Naive B cell (primary cell): Measurements from ENCODE around the gene MEGF8. TPM values are rescaled to one million over a fixed set of nuclear protein-coding genes. Genes with fewer than 3 reads are reported as not detected.

Experiments
- ATAC-seq, 2 donors: fragments of 150-1000 bp; cut with Tn5 transposase; 2 replicates each; pipeline ENCODE4 v1.10.0; 2021; ENCODE audit warnings: low read depth in 2 of 2, mild to moderate bottlenecking in 2 of 2, moderate library complexity in 2 of 2
- DNase-seq: peaks from one replicate; pipeline ENCODE4 v3.0.0; 2022
- H3K27ac Mint-ChIP-seq, 6 donors: one replicate each; pipeline ENCODE4 v1.8.0; 2020 to 2022; ENCODE audit warnings: mild to moderate bottlenecking in 6 of 6, mixed read lengths in 6 of 6, moderate library complexity in 5 of 6, inconsistent platforms in 2 of 6
- H3K27me3 Mint-ChIP-seq, 3 donors: one replicate each; pipeline ENCODE4 v1.8.0; 2021 to 2022; ENCODE audit warnings: mixed read lengths in 3 of 3, mild to moderate bottlenecking in 1 of 3
- H3K36me3 Mint-ChIP-seq, 2 donors: one replicate each; pipeline ENCODE4 v1.8.0; 2020 to 2022; ENCODE audit warnings: mixed read lengths in 2 of 2, inconsistent platforms in 1 of 2, mild to moderate bottlenecking in 1 of 2
- H3K4me1 Mint-ChIP-seq, 3 donors: one replicate each; pipeline ENCODE4 v1.8.0; 2020 to 2022; ENCODE audit warnings: mixed read lengths in 3 of 3, inconsistent platforms in 1 of 3, mild to moderate bottlenecking in 1 of 3, moderate library complexity in 1 of 3
- H3K4me3 Mint-ChIP-seq, 8 donors: one replicate each; pipeline ENCODE4 v1.8.0; 2020 to 2022; ENCODE audit warnings: mild to moderate bottlenecking in 8 of 8, mixed read lengths in 8 of 8, moderate library complexity in 8 of 8, inconsistent platforms in 2 of 8
- H3K9me3 Mint-ChIP-seq, 7 donors: one replicate each; pipeline ENCODE4 v1.8.0; 2020 to 2022; ENCODE audit warnings: mixed read lengths in 7 of 7, mild to moderate bottlenecking in 5 of 7, inconsistent platforms in 2 of 7, moderate library complexity in 1 of 7
- polyA plus RNA-seq, 6 donors: library from polyadenylated mRNA; unstranded; fragments of 300-500 nt; fragmentation: Illumina TruSeq; gene quantifications; one replicate each; pipeline ENCODE4 v1.2.3, GENCODE V29; 2021; ENCODE audit warnings: low read depth in 6 of 6

MEGF8 gene
- polyA plus RNA-seq, 6 donors from 2014 or later, result 0.34 to 1.5 (median 0.45) TPM; not detected in 1

DNA sequence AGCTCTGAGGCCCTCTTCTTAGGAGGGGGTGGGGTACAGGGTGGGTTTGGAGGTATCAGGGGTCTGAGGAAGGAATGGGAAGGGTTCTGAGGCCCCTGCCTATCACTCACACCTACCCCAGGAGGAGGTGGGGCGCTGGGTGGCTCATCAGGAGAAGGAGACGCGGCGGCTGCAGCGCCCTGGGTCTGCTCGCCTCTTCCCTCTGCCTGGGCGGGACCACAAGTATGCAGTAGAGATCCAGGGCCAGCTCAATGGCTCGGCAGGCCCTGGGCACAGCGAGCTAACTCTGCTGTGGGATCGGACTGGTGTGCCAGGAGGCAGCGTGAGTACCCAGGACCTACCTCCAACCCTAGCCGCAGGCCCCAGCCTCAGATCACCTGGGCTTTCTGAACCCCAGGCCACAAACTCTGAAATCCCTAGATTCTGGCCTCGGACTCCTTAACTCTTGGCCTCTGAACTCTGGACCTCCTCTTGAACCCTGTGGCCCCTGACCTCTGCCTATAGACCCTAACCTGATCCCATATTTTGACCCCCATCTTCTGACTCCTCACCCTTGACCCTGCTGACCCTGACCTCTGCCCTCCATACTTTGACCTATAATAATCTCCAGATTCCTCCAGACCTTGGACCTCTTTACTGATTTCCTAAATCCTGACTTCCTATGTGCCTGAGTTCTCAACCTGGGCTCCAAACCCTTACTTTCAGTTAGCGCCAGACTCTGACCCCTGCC, 24.1 kb downstream of the MEGF8 start:
- peaks cover 9 to 44% of the 10 kb centered on the region in 2 donors for H3K36me3 Mint-ChIP-seq
- peak overlapping the region in 1 of 6 donors; percentile 90 for H3K27ac Mint-ChIP-seq
- H3K27me3 Mint-ChIP-seq, result no peaks in the 10 kb centered on the region
- ATAC-seq, result no peak
- DNase-seq, result no peak
- no peaks in the 10 kb centered on the region for H3K9me3 Mint-ChIP-seq
- H3K4me3 Mint-ChIP-seq, result no peak overlapping the region
- peaks cover 0 to 20% (median 0%) of the 10 kb centered on the region in 3 donors for H3K4me1 Mint-ChIP-seq

DNA sequence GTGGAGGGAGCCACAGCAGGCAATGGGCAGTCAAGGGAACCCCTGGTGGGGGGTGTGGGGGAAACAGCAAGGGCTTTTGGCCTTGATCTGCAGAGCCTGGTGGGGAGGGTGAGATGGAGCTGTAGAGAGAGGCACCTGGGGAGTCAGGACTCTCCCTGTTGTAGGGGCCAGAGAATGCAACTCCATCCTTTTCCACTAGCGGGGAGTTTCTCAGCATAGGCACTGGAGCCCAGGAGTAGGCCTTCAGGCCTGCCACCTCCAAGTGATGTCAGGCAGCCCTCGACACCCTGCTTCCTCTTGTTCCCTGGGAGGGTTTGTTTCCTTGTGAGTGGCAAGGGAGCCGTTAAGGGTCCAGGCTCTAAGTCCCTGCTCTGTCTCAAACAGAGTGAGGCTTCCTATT, 25.0 kb downstream of the MEGF8 start:
- Mint-ChIP-seq H3K36me3 (peaks cover 5 to 41% of the 10 kb centered on the region in 2 donors), H3K27ac (no peak overlapping the region), H3K9me3 (no peaks in the 10 kb centered on the region), H3K27me3 (no peaks in the 10 kb centered on the region), H3K4me1 (peaks cover 0 to 22% (median 0%) of the 10 kb centered on the region in 3 donors), H3K4me3 (no peak overlapping the region)
- no peak for DNase-seq
- ATAC-seq, result no peak

DNA sequence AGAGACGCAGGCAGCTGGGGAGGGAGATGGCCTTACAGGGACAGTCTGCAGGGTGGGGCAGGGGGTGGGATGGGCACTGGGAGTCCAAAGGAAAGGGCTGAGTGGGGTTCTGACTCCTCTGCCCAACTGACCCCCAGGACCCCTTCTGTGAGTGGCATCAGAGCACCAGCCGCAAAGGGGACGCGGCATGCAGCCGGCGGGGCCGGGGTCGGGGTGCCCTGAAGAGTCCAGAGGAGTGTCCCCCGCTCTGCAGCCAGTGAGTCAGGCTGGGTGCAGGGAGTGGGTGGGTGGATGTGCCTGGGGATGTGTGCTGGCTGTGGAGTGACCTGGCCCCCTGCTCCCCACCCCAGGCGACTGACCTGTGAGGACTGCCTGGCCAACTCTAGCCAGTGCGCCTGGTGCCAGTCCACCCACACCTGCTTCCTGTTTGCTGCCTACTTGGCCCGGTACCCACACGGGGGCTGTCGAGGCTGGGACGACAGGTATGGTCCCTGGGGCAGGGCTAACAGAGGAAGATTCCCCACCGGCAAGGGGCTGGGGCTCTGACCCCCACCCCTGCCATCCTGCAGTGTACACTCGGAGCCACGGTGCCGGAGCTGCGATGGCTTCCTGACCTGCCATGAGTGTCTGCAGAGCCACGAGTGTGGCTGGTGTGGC, 25.8 kb downstream of the MEGF8 start:
- no peak for ATAC-seq
- H3K4me1 Mint-ChIP-seq, result peaks cover 0 to 22% (median 0%) of the 10 kb centered on the region in 3 donors
- no peak overlapping the region for H3K27ac Mint-ChIP-seq
- no peak overlapping the region for H3K4me3 Mint-ChIP-seq
- peaks cover 4 to 38% of the 10 kb centered on the region in 2 donors for H3K36me3 Mint-ChIP-seq
- no peaks in the 10 kb centered on the region for H3K9me3 Mint-ChIP-seq
- H3K27me3 Mint-ChIP-seq, result no peaks in the 10 kb centered on the region
- no peak for DNase-seq

DNA sequence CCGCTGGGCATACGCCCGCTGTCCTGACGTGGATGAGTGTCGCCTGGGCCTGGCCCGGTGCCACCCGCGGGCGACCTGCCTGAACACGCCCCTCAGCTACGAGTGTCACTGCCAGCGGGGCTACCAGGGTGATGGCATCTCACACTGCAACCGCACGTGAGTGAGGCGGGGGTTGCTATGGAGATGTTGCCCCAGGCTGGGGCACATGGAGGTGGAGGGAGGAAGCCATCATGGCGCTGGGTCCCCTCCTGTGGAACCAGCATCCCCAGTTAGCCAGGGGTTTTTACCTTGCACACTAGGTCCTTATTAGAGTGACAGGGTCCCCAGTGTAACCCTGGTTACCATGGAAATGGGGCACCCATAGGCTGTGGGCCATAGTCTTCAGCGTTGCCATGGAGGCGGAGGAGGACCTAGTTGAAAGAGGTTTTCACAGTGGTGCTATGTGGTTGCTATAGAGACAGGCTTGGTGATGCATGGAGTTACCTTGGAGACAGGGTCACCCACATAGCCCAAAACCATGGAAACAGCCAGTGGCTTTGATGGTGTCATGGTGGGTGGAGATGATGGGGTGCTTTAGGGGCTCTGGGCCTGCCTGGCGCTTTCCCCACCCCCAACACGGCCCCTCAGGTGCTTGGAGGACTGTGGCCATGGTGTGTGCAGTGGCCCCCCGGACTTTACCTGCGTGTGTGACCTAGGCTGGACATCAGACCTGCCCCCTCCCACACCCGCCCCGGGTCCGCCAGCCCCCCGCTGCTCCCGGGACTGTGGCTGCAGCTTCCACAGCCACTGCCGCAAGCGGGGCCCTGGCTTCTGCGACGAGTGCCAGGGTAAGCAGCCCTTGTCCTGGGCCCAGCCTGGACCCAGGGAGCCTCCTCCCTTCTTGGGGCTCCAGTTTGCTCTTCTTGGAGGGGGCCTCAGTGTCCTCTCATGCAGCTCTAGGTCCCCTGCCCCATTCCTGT, 27.1 kb downstream of the MEGF8 start:
- H3K27ac Mint-ChIP-seq, result peak overlapping the region in 2 of 6 donors; percentile 67 to 83
- no peaks in the 10 kb centered on the region for H3K27me3 Mint-ChIP-seq
- peaks cover 4 to 34% of the 10 kb centered on the region in 2 donors for H3K36me3 Mint-ChIP-seq
- no peak for DNase-seq
- peaks cover 0 to 22% (median 2%) of the 10 kb centered on the region in 3 donors for H3K4me1 Mint-ChIP-seq
- H3K9me3 Mint-ChIP-seq, result no peaks in the 10 kb centered on the region
- peak; percentile 72 to 75 for ATAC-seq
- peak overlapping the region in 1 of 8 donors; percentile 70 for H3K4me3 Mint-ChIP-seq

- Mint-ChIP-seq H3K4me3 (no peak overlapping the region), H3K27ac (peak overlapping the region in 2 of 6 donors; percentile 67 to 83)
These were observed 28.0 kb downstream of the MEGF8 start for GRCh38 chr19:42353341-42354015.

DNA sequence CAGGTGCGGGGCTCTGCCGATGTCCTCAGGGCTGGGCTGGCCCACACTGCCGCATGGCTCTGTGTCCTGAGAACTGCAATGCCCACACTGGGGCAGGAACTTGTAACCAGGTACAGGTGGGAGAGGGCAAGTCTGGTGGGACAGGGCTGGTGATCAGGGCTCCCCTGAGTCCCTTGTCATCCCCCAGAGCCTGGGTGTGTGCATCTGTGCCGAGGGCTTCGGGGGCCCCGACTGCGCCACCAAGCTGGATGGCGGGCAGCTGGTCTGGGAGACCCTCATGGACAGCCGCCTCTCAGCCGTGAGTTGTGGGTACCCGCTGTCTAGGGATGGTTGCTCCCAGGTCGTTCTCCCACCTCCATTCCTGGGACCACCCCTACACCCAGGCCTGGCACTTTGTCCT, 30.5 kb downstream of the MEGF8 start:
- H3K27me3 Mint-ChIP-seq, result no peaks in the 10 kb centered on the region
- DNase-seq (no peak), ATAC-seq (no peak)
- H3K4me3 Mint-ChIP-seq, result no peak overlapping the region
- H3K9me3 Mint-ChIP-seq, result no peaks in the 10 kb centered on the region
- peaks cover 4 to 42% of the 10 kb centered on the region in 2 donors for H3K36me3 Mint-ChIP-seq
- H3K4me1 Mint-ChIP-seq, result peaks cover 1 to 21% (median 4%) of the 10 kb centered on the region in 3 donors
- no peak overlapping the region for H3K27ac Mint-ChIP-seq

More at GRCh38 chr19:42353341-42354015, 28.0 kb downstream of the MEGF8 start:
- no peaks in the 10 kb centered on the region for H3K9me3 Mint-ChIP-seq
- peaks cover 4 to 34% of the 10 kb centered on the region in 2 donors for H3K36me3 Mint-ChIP-seq
- ATAC-seq (no peak), DNase-seq (no peak)
- H3K4me1 Mint-ChIP-seq, result peaks cover 0 to 25% (median 4%) of the 10 kb centered on the region in 3 donors
- no peaks in the 10 kb centered on the region for H3K27me3 Mint-ChIP-seq

DNA sequence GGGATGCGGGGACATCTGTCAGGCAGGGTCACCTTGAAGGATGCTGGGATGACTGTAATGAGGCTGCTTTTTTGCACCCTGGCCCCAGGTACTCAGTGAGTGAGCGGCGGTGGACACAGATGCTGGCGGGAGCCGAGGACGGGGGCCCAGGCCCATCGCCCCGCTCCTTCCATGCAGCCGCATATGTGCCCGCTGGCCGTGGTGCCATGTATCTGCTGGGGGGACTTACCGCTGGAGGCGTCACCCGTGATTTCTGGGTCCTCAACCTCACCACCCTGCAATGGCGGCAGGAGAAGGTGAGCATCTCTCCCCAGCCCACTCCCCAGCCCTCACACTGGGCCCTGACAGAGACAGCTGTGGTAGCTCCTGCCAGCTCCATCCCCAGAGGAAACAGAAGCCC, 31.3 kb downstream of the MEGF8 start:
- Mint-ChIP-seq H3K4me3 (no peak overlapping the region), H3K36me3 (peaks cover 4 to 45% of the 10 kb centered on the region in 2 donors), H3K27ac (no peak overlapping the region), H3K4me1 (peaks cover 4 to 26% (median 7%) of the 10 kb centered on the region in 3 donors), H3K9me3 (no peaks in the 10 kb centered on the region), H3K27me3 (no peaks in the 10 kb centered on the region)
- ATAC-seq (no peak), DNase-seq (no peak)

DNA sequence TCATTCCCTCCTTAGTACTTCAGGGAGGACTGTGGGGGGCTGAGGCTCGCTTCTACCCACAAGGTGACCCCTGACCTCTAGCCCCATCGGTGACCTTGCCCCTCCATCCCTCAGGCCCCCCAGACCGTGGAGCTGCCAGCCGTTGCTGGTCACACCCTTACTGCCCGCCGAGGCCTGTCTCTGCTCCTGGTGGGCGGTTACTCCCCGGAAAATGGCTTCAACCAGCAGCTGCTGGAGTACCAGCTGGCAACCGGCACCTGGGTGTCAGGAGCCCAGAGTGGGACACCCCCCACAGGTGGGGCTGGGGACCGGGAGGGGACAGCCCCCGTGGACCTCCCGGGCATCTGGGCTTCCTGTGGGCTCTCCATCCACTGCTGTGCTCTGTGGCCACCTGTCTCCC, 31.9 kb downstream of the MEGF8 start:
- peak overlapping the region in 1 of 6 donors; percentile 64 for H3K27ac Mint-ChIP-seq
- H3K36me3 Mint-ChIP-seq, result peaks cover 4 to 40% of the 10 kb centered on the region in 2 donors
- H3K4me1 Mint-ChIP-seq, result peaks cover 4 to 23% (median 9%) of the 10 kb centered on the region in 3 donors
- H3K9me3 Mint-ChIP-seq, result no peaks in the 10 kb centered on the region
- DNase-seq (no peak), ATAC-seq (no peak)
- no peaks in the 10 kb centered on the region for H3K27me3 Mint-ChIP-seq
- H3K4me3 Mint-ChIP-seq, result no peak overlapping the region

DNA sequence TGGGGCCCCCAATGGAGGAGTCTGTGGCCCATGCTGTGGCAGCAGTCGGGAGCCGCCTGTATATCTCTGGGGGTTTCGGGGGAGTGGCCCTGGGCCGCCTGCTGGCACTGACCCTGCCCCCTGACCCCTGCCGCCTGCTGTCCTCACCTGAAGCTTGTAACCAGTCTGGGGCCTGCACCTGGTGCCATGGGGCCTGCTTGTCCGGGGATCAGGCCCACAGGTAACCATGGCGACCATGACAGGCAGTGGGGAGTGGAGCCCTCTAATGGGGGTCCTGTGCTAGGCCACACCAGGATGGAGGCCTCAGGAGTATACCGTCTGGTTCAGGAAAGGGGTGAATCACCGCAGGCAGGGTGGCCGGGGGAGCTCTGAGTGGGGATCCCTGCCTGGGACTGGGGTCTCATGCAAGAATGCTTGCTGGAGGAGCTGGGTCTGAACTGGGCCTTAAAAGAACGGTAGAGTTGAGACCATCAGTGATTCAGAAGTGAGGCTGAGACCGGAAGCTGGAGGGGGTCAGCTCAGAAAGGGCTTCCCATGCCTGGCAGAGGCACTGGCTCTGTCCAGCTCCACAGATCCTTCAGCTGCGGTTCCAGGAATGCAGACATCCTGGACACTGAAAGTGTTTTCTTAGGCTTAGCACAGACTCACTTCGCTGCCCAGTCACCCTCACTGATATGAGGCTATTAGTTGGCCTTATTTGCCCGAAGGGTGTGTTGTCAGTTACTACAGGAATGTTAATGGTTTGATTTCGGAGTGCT, 35.5 kb downstream of the MEGF8 start:
- DNase-seq, result no peak
- no peak for ATAC-seq
- peaks cover 33 to 42% (median 38%) of the 10 kb centered on the region in 3 donors for H3K4me1 Mint-ChIP-seq
- peaks cover 7 to 37% of the 10 kb centered on the region in 2 donors for H3K36me3 Mint-ChIP-seq
- H3K27me3 Mint-ChIP-seq, result no peaks in the 10 kb centered on the region
- H3K9me3 Mint-ChIP-seq, result peaks cover 0 to 5% (median 0%) of the 10 kb centered on the region in 7 donors
- H3K27ac Mint-ChIP-seq, result peak overlapping the region in 4 of 6 donors; percentile 58 to 96 (median 70)
- peak overlapping the region in 2 of 8 donors; percentile 12 to 21 for H3K4me3 Mint-ChIP-seq

DNA sequence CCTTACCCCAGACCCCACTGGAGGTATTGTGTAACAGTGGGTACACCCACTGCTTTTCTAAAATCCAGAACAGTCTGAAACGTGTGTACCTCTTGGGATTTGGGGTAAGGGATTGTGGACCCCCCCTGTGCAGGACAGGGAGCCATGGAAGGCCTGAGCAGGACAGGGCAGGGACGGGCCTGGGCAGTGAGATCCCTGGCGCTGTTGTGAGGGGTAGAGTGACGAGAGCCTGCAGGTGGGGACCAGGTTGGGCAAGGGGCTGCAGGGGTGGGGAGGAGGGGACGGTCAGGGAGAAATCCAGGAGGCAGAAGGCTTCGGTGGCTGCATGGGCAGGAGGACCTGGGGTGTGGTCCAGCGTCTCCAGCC, 36.1 kb downstream of the MEGF8 start:
- Mint-ChIP-seq H3K4me3 (peak overlapping the region in 2 of 8 donors; percentile 12 to 21), H3K27me3 (no peaks in the 10 kb centered on the region), H3K27ac (peak overlapping the region in 3 of 6 donors; percentile 63 to 89 (median 69)), H3K4me1 (peaks cover 38 to 47% (median 41%) of the 10 kb centered on the region in 3 donors), H3K9me3 (peaks cover 0 to 5% (median 0%) of the 10 kb centered on the region in 7 donors), H3K36me3 (peaks cover 7 to 37% of the 10 kb centered on the region in 2 donors)
- no peak for DNase-seq
- ATAC-seq, result no peak

DNA sequence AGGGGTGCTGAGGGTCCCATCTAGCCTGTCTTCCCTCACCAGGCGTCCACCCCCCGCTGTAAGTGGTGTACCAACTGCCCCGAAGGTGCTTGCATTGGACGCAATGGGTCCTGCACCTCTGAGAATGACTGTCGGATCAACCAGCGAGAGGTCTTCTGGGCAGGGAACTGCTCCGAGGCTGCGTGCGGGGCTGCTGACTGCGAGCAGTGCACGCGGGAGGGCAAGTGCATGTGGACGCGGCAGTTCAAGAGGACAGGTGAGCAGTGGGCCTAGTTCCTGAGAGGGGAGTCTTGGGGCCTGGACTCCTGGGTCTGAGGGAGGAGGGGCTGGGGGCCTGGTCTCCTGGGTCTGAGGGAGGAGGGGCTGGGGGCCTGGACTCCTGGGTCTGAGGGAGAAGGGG, 36.9 kb downstream of the MEGF8 start:
- ATAC-seq, result no peak
- H3K4me1 Mint-ChIP-seq, result peaks cover 42 to 52% (median 42%) of the 10 kb centered on the region in 3 donors
- H3K27ac Mint-ChIP-seq, result peak overlapping the region in 3 of 6 donors; percentile 52 to 90 (median 63)
- no peak for DNase-seq
- no peaks in the 10 kb centered on the region for H3K27me3 Mint-ChIP-seq
- no peak overlapping the region for H3K4me3 Mint-ChIP-seq
- peaks cover 7 to 36% of the 10 kb centered on the region in 2 donors for H3K36me3 Mint-ChIP-seq
- H3K9me3 Mint-ChIP-seq, result peaks cover 0 to 5% (median 0%) of the 10 kb centered on the region in 7 donors

- Mint-ChIP-seq H3K36me3 (peaks cover 7 to 30% of the 10 kb centered on the region in 2 donors), H3K27me3 (no peaks in the 10 kb centered on the region), H3K27ac (peak overlapping the region; percentile 47 to 97 (median 90)), H3K4me3 (peak overlapping the region in 5 of 8 donors; percentile 32 to 84 (median 58)), H3K4me1 (peaks cover 41 to 52% (median 43%) of the 10 kb centered on the region in 3 donors), H3K9me3 (peaks cover 0 to 5% (median 0%) of the 10 kb centered on the region in 7 donors)
- DNase-seq, result no peak
- ATAC-seq, result no peak
These were observed 37.5 kb downstream of the MEGF8 start for GRCh38 chr19:42362891-42363440.
